Spleen (tissue), 7 donors: Measurements from ENCODE around the gene CDKL1.

ENCODE experiments used
- POLR2A ChIP-seq, 3 donors: fragments of 450-650 bp; IDR thresholded peaks; one replicate each; pipeline ENCODE4 v1.5.1; 2017; ENCODE audit warnings: antibody characterized with exemption in 3 of 3, mild to moderate bottlenecking in 1 of 3
- POLR2AphosphoS5 ChIP-seq, 3 donors: sonication (generic); formaldehyde crosslinking; IDR thresholded peaks; one replicate each; pipeline ENCODE4 v1.5.1; 2017; ENCODE audit warnings: antibody characterized with exemption in 3 of 3
- TF ChIP-seq, protein P1 (sequence below), 11 experiments: fragments of 200-600 bp in 7 of 11; fragments of 450-650 bp in 4 of 11; sonication (generic) in 4 of 11; IDR thresholded peaks in 8 of 11; conservative IDR thresholded peaks in 3 of 11; 1 replicate in 7 of 11; 2 replicates in 4 of 11; pipeline versions ENCODE4 v1.4.0 to v1.8.0; 2016 to 2021; ENCODE audit warnings: antibody characterized with exemption in 11 of 11, inconsistent platforms in 4 of 11, mild to moderate bottlenecking in 1 of 11
- donor health status: DM: no; HTN: no; CAD: no; lungs with moderate emphysema.
- donor health status: DM: no; HTN: no; CAD: no.
- donor health status: DM: no; HTN: no; CAD: no.

DNA sequence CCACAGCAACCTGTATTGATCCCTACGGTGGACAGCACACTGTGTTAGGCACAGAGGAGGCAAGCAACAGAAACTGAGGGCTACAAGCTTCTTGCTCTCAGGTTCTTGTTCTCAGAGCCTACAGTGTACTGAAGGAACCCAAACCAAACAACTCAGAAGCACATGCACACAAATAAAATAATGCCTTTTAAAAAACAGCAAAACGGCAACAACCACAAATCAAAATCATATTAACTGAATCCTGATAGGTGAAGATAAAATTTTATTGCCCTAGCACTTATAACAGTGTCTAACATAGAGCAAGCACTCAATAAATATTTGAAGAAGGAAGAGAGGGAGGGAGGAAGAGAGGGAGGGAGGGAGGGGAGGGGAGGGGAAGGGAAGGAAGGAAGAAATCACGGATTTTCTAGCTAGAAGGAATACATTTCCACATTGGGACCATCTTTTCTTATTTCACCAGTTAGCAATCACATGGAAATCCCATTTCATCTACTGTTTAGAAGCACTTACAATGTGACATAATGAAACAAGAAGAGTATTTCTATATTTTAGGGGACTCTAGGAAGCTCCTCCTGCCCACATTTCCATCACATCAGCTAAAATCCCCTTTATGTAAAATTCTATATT is 57.4 kb downstream of the CDKL1 start:
- TF ChIP-seq, protein P1, sequence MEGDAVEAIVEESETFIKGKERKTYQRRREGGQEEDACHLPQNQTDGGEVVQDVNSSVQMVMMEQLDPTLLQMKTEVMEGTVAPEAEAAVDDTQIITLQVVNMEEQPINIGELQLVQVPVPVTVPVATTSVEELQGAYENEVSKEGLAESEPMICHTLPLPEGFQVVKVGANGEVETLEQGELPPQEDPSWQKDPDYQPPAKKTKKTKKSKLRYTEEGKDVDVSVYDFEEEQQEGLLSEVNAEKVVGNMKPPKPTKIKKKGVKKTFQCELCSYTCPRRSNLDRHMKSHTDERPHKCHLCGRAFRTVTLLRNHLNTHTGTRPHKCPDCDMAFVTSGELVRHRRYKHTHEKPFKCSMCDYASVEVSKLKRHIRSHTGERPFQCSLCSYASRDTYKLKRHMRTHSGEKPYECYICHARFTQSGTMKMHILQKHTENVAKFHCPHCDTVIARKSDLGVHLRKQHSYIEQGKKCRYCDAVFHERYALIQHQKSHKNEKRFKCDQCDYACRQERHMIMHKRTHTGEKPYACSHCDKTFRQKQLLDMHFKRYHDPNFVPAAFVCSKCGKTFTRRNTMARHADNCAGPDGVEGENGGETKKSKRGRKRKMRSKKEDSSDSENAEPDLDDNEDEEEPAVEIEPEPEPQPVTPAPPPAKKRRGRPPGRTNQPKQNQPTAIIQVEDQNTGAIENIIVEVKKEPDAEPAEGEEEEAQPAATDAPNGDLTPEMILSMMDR (IDR thresholded peaks at IDR 0.05 in 8 of 11, conservative IDR thresholded peaks at IDR 0.05 in 3 of 11) = no peak
- TF ChIP-seq POLR2A (IDR thresholded peaks at IDR 0.05) = no peak
- TF ChIP-seq POLR2AphosphoS5 (IDR thresholded peaks at IDR 0.05) = no peak
